ENCODE measurements around the gene EFNB2.

The EFNB2 gene

GRCh38 chr13:106479929-106480328 lies 55.5 kb downstream of the EFNB2 start:
- DNase-seq, result no peak

- no peak for DNase-seq
Observed at GRCh38 chr13:106478116-106478515, 57.3 kb downstream of the EFNB2 start.

- DNase-seq, result no peak
Observed at GRCh38 chr13:106477303-106477702, 58.2 kb downstream of the EFNB2 start.

DNA sequence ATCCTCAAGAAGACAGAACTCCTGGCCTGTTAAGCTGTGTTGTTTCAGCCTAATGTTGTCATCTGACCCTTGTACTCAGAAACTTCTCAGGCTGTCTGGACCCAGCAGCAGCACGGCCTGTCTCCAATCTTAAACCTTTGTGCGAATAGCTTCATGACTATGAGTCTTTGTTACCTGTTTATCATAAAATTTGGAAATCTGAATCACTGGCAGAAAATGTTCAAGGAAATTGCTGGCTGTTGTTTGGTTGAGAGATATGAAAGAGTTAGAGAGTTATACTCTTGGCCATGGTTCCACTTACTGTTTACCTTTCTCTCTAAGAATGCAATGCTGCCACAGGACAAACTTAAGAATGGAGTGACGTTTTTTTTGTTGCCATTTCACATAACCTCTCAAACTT lies 59.6 kb downstream of the EFNB2 start:
- DNase-seq, result no peak

DNA sequence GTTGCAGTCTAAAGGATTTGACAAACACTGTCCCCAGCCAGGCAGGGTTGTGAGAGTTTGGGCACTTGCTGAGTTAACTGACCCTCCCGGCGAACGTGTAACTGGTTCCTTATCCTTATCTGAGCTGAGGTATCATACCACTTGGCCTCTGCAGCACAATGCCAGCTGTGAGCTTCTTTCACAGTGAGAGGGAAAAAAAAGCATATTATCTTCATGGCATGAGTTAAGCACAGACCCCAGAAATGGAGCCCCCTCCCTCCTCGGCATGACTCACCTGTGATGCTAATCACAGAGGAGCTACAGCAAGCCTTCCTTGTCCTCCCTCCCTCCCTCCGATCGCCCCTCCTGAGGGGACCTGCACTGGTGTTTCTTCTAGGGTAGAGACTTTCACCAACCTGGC lies 60.5 kb downstream of the EFNB2 start:
- DNase-seq, result no peak

DNA sequence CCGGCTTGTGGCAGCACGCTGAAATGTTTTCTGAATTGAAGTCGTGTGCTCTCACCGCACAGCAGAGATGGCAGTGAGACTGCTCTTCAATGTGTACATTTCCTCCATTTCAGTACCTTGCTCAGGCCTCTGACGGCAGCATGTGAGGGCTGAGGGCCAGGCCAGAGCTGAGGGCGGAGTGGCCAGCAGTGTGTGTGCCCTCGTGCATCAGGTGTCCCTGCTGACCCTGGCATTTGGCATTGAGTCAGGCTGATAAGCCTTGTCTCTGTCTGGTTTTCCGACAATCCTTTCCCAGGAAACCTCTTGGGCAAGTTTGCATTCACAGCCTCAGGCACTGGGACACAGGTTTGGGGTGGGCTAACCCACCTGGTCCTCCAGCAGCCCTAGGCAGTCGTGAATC lies 62.3 kb downstream of the EFNB2 start:
- no peak for DNase-seq

DNA sequence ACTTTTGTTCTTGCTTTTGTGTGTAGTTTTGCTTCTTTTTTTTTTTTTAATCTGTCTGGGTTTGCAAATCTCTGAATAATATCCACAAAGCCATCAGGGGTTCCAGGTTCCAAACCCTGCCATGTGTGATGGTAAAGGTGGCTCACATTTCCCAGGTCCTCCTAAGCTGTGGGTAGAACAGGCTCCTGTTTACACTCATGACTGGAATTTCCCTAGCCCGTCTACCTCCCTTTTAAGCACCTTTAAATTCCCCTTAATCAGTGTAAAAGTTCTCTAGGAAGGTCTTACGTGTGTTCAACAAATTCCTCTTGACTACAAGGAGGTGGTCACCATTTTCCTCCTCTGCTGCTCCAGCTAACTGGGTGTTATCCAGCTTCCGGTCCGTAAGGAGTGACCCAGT lies 62.8 kb downstream of the EFNB2 start:
- DNase-seq, result no peak

DNA sequence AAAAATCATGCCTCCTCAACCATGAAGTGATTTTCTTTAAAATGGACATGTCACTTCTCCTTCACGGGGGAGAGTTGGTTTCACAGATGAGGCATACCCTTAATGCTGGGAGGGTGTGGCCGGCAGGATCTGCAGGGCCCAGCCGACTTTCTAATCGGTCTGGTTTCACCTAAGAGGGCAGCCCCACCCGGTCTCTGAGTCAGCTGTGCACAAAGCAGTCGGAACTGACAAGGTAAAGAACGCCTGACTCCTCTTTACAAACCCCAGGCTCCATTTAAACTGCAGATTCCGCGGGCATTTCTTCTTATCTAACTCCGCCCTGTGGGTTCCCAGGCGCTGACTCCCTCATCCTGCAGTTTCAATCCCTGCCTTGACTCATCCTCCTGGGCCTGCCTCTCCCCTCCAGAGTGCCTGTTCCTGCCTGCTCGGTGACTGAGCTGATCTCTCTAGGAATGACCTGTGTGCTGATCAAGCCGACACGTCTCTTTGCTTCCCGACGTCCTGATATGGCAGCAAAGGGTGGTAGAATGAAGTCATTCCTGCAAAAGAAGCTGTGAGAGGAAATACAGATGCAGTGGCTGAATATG lies 63.4 kb downstream of the EFNB2 start:
- DNase-seq, result no peak

- DNase-seq, result no peak
Observed at GRCh38 chr13:106470576-106470975, 64.9 kb downstream of the EFNB2 start.

DNA sequence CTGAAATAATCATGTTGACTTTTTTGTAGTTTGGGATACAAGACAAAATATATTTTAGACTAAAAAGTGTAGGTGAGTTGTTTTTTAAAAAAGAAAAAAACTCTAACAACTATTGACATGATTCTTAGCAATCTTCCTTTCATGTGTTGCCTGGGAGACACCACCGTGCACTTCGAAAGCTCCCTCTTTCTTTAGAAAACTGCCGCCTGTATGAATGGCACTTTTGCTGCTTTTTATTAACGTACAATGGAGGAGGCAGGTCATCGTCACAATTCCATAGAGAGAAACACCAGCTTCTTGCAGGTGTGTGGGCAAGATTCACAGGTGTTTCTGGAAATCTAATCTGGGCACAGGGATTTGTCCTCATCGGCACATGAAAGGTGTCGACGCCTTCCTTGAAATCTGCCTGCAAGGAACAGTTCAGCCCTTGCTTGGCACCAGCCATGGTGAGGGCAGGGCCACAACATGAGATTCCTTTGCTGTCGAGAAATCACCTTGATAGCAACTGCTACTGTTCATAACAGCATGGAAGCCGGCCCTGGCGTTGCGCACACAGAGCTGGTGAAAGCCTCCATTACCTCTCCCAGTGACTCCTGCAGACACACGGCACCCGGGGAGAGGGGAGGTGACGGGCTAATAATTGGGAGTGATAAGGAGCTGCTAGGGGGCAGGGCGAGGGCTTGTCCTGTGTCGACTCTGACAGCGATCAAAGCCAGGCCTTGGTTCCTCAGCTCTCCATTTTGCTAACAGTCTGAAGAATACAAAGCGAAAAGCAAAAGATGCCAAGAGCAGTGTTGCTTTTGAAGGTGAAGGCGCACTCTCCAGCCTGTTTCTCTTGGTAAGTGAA lies 66.5 kb downstream of the EFNB2 start:
- DNase-seq, result no peak

DNA sequence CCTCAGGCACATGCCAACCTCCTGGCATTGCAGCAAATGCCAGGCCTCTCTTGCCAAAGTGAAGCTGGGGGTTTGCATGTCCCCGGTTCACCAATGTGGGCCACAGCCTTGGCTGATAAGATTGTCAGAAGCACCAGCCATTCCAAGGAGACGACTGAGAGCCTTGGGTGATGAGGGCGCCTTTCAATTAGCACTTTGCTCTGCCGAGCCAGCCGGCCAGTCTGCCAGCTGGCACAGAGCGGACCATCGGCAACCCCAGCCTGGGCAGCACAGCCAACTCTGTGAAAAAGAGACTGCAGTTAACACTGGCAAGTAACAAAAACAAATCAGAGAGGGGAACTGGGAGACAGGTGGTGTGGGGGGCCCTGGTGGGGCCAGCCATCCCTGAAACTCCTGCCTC lies 67.3 kb downstream of the EFNB2 start:
- DNase-seq, result no peak

GRCh38 chr13:106467427-106468122 lies 67.9 kb downstream of the EFNB2 start:
- no peak for DNase-seq

DNA sequence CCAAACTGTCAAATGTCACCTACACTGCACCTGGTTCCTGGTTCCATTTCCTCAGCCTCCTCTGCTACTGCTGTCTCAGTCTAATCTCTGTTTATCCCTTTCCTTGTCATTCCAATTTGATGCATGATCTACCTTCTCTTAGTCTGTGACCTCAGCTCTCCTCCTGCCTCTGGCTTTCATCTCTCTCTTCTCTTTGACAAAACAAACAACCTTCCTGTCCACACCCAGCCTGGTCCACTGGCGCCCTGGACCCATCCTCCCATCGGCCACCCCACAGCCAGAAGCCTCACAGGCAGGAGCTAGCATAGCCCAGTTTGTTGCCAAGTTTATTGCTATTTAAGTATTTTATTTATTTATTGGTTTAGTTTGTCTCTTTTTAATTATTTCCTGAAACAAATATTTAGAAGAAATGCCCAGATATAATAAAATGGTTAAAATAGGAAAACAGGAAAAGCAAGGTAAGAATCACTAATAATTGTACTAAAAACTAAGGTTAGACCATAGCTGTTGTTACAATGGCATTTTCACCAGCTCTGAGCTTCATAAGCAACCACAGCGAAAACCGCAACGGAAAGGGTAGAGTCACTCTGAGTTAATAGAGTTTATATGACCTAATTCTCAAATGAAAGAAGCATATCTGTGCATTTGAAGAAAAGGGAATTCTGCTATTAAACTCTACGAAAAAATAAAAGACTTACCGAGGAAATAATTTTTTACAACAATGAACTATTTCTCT lies 68.6 kb downstream of the EFNB2 start:
- no peak for DNase-seq

DNA sequence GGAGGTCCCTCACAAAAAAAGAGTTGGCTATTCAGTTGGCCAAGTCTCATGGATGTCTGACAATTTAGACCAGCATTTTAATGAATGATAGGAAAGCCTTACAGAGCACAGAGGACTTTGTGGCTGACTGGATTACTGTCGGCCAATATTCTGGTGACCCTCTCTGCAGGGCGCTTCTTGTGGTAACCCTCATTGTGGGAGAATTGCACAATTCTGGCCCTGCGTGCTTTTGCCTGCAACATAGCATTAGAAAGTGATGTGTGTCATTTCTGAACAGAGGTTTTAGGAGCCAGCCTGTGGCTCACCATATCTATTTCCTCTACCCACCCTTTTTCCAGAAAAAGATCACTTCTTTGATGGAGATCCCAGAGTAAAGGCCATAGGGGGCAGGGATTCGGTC lies 71.4 kb downstream of the EFNB2 start:
- no peak for DNase-seq

GRCh38 chr13:106462710-106463109 lies 72.8 kb downstream of the EFNB2 start:
- DNase-seq, result no peak

GRCh38 chr13:106455777-106456176 lies 79.7 kb downstream of the EFNB2 start:
- DNase-seq, result no peak

DNA sequence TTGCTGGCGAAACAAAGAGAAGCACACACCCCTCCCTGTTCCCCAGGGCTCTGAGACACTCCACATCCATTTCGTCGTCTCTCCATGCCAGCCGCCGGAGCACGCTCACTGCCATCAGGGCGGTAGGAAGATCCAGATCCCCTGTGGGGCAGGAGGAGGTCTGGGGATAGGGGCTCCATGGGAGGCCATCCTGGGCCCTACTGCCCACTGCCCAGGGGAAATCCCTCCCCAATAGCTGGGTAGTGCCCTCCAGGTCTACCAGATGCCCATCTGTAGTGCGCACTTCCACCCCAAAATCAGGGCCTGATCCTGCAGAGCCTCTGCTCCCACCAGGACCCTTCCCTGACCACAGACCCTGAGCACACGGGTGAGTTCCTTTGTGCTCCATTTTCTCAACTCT lies 80.3 kb downstream of the EFNB2 start:
- no peak for DNase-seq

GRCh38 chr13:106453101-106453500 lies 82.4 kb downstream of the EFNB2 start:
- no peak for DNase-seq

DNA sequence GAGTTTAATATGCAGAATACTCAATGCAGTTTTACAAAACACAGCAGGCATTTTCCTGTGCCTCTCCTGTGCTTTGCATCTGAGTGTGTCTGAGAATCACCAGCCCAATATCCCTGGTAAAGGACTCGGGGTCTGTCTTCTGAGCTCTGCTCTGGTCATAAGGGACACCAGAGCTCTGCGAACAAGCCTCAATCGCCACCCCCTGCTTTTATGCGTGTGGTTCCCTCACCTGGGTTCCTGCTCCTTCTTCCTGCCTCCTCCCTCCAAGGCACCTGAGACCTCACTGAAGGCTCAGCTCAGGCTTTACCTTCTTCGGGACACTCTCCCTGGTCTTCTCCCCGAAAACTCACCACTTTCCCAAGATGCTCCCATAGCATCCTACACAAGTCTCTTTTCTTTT lies 84.5 kb downstream of the EFNB2 start:
- no peak for DNase-seq

DNA sequence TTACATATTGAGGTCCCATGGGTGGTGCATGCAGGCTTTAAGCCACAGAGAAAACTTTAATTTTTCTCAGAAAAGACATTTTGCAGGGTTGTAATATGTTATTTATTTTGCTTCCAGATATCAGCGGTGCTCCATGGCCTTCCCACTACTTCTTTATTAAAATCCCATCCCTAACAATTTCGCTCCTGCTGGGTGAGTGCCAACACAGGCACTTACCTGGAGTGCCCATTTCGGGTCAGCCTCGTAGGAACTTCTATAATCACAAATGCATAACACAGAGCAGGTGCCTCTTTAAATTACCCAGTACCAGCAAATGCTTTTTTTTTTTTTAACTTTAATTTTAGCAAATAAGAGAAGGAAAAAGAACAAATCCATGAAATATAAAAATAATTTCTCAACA lies 86.4 kb downstream of the EFNB2 start:
- no peak for DNase-seq

GRCh38 chr13:106445996-106446395 lies 89.5 kb downstream of the EFNB2 start:
- DNase-seq, result no peak

DNA sequence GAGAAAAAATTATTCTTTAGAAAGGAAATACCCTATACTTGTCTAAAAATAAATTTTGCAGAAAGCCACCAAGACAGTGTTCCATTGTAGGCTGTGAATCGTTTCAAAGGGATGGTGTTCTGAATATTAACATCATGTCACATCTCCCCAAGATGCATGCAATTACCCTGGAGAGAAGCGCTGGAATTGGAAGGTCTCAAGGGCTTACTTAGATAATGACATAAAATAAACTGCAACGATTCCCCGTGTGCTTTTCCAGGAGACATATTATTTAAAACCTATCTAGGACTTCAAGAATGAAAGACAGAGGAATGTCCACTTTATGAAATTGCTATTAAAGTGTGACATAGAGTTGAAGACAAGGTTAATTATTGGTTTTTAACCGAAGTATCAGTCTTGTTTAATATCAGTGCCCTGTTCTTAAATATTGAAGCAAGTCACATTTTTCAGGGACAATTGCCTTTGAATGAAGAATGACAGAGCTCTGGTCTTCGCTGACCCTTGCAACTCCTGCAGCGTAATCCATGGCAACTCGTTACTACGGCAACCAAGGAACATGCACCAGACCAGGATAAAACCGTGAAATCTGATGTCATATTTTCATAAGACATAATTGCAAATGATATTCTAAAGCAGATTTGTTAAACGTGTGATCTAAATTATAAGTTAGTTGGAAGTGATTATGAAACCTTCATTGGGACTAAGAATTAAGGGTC lies 91.7 kb downstream of the EFNB2 start:
- DNase-seq, result no peak

DNA sequence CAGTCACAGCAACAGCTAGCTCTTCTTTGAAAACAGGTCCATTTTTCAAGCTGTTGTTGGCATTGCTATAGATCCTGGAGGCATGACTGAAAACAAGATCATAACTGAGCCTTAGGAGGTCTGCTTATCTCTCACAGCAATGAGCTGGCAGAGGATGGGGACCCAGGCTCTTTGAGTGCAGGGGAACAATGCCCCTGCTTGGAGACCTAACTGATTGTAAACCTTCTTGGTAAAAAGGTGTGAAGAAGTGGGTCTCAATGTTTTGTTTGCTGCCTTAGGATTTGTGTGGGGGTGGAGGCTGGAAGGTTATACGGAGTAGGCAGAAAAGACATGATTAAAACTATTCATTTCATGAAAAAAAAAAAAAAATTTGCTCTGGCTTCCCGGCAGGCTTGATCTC lies 94.6 kb downstream of the EFNB2 start:
- no peak for DNase-seq
